ENCODE data around the gene SHISA6. TPM values are rescaled to one million over a fixed set of nuclear protein-coding genes. Genes with fewer than 3 reads are reported as not detected.

The SHISA6 gene
- polyA plus RNA-seq, 1 donor from 2014 or later = 1.8 TPM

GRCh38 chr17:11328770-11329169 lies 87.8 kb downstream of the SHISA6 start:
- H2AFZ ChIP-seq (ENCODE audit: low read depth, low read length) = no peak overlapping the region
- H3F3A ChIP-seq (ENCODE audit: insufficient read depth, low read length, poor library complexity, severe bottlenecking) = no peaks in the 10 kb centered on the region
- H3K9me2 ChIP-seq (ENCODE audit: insufficient read depth, low read length) = no peaks in the 10 kb centered on the region
- H3K4me3 ChIP-seq (ENCODE audit: low read length) = no peak overlapping the region
- H3K36me3 ChIP-seq (ENCODE audit: insufficient read depth, low read length) = no peaks in the 10 kb centered on the region
- no peak overlapping the region for H3K27ac ChIP-seq (ENCODE audit: low read length)
- TF ChIP-seq REST (IDR thresholded peaks at IDR 0.05; ENCODE audit: borderline replicate concordance) (no peak), EP300 (conservative IDR thresholded peaks at IDR 0.05; ENCODE audit: poor library complexity, severe bottlenecking) (no peak), TAF1 (IDR thresholded peaks at IDR 0.05; ENCODE audit: low read depth) (no peak), RAD21 (conservative IDR thresholded peaks at IDR 0.05) (no peak), MXI1 (conservative IDR thresholded peaks at IDR 0.05; ENCODE audit: poor library complexity, severe bottlenecking) (no peak), POLR2AphosphoS5 (IDR thresholded peaks at IDR 0.05) (no peak)
- no peaks in the 10 kb centered on the region for H3K79me2 ChIP-seq (replicated peaks; ENCODE audit: insufficient read depth, low read length)
- H3K9ac ChIP-seq (ENCODE audit: low read length) = no peak overlapping the region
- H3K27me3 ChIP-seq (ENCODE audit: insufficient read depth, low read depth, low read length) = no peaks in the 10 kb centered on the region
- no peak overlapping the region for H3K4me2 ChIP-seq (ENCODE audit: low read length)
- H3K9me3 ChIP-seq (ENCODE audit: low read length) = no peaks in the 10 kb centered on the region
- H4K20me1 ChIP-seq (ENCODE audit: insufficient read depth) = no peaks in the 10 kb centered on the region

- Histone ChIP-seq H3K9ac (ENCODE audit: low read length) (no peak overlapping the region), H3F3A (ENCODE audit: insufficient read depth, low read length, poor library complexity, severe bottlenecking) (no peaks in the 10 kb centered on the region), H3K9me2 (ENCODE audit: insufficient read depth, low read length) (no peaks in the 10 kb centered on the region), H4K20me1 (ENCODE audit: insufficient read depth) (no peaks in the 10 kb centered on the region), H2AFZ (ENCODE audit: low read depth, low read length) (no peak overlapping the region), H3K27ac (ENCODE audit: low read length) (no peak overlapping the region), H3K36me3 (ENCODE audit: insufficient read depth, low read length) (no peaks in the 10 kb centered on the region), H3K9me3 (ENCODE audit: low read length) (no peaks in the 10 kb centered on the region), H3K79me2 (replicated peaks; ENCODE audit: insufficient read depth, low read length) (no peaks in the 10 kb centered on the region), H3K4me2 (ENCODE audit: low read length) (no peak overlapping the region), H3K27me3 (ENCODE audit: insufficient read depth, low read depth, low read length) (no peaks in the 10 kb centered on the region), H3K4me3 (ENCODE audit: low read length) (no peak overlapping the region)
- TF ChIP-seq SMC3 (conservative IDR thresholded peaks at IDR 0.05; ENCODE audit: poor library complexity) = no peak
- TF ChIP-seq TAF1 (IDR thresholded peaks at IDR 0.05; ENCODE audit: low read depth) = no peak
Measured at GRCh38 chr17:11330006-11330405, 89.0 kb downstream of the SHISA6 start.

- TF ChIP-seq RAD21 (conservative IDR thresholded peaks at IDR 0.05) (no peak), POLR2AphosphoS5 (IDR thresholded peaks at IDR 0.05) (no peak), SMC3 (conservative IDR thresholded peaks at IDR 0.05; ENCODE audit: poor library complexity) (no peak), EZH2 (IDR thresholded peaks at IDR 0.05; ENCODE audit: borderline replicate concordance, insufficient read depth, low read length, poor library complexity, severe bottlenecking) (no peak), TAF1 (IDR thresholded peaks at IDR 0.05; ENCODE audit: low read depth) (no peak)
- Histone ChIP-seq H3K79me2 (replicated peaks; ENCODE audit: insufficient read depth, low read length) (no peaks in the 10 kb centered on the region), H3K4me2 (ENCODE audit: low read length) (no peak overlapping the region), H3K9me3 (ENCODE audit: low read length) (no peaks in the 10 kb centered on the region), H4K20me1 (ENCODE audit: insufficient read depth) (no peaks in the 10 kb centered on the region), H3K9me2 (ENCODE audit: insufficient read depth, low read length) (no peaks in the 10 kb centered on the region), H3K36me3 (ENCODE audit: insufficient read depth, low read length) (no peaks in the 10 kb centered on the region), H3K27me3 (ENCODE audit: insufficient read depth, low read depth, low read length) (no peaks in the 10 kb centered on the region), H3F3A (ENCODE audit: insufficient read depth, low read length, poor library complexity, severe bottlenecking) (no peaks in the 10 kb centered on the region), H3K9ac (ENCODE audit: low read length) (no peak overlapping the region), H3K27ac (ENCODE audit: low read length) (no peak overlapping the region), H3K4me3 (ENCODE audit: low read length) (no peak overlapping the region), H2AFZ (ENCODE audit: low read depth, low read length) (no peak overlapping the region)
Measured at GRCh38 chr17:11330826-11331225, 89.8 kb downstream of the SHISA6 start.
